ENCODE measurements around the gene KIAA0513.

KIAA0513 gene, protein sequence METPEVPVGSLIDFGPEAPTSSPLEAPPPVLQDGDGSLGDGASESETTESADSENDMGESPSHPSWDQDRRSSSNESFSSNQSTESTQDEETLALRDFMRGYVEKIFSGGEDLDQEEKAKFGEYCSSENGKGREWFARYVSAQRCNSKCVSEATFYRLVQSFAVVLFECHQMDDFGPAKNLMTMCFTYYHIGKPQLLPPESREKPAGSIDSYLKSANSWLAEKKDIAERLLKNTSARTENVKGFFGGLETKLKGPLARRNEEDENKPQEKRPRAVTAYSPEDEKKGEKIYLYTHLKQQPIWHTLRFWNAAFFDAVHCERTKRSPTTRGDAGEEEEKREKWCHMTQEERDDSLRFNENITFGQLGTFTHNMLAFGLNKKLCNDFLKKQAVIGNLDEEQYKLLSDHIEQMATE

GRCh38 chr16:85027349-85027957 lies at the start of gene KIAA0513:
Gene KIAA0513 (plus strand): TSS chr16:85027795. CDS start chr16:85067072, 39,277 bp downstream.
- DNase-seq: peak; percentile 96

- no peak for DNase-seq
These were observed 48.1 kb upstream of the KIAA0513 start for GRCh38 chr16:84979516-84979915.

GRCh38 chr16:84982434-84982833 lies 45.2 kb upstream of the KIAA0513 start:
- peak; percentile 59 for DNase-seq

GRCh38 chr16:84985079-84986065 lies 42.2 kb upstream of the KIAA0513 start:
- no peak for DNase-seq

DNA sequence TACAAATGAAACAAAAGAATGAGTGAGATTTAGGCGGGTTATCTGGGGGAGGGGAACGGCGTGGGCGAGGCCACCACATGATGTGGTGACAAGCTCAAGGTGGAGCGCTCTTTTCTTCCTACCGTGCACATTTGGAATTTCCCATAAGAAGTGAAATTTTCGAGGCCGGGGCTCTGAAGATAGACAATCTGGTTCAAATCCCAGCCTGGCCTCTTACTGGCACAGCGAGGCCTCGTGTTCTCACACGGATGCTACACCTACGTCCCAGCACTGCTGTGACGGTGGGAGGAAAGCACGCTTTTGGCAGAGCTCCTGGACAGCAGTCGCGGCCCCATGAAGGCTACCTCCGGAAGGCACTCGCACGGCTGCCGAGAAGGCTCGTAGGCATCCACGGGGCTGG lies 41.5 kb upstream of the KIAA0513 start:
- DNase-seq: no peak

GRCh38 chr16:84986879-84987278 lies 40.7 kb upstream of the KIAA0513 start:
- no peak for DNase-seq

DNA sequence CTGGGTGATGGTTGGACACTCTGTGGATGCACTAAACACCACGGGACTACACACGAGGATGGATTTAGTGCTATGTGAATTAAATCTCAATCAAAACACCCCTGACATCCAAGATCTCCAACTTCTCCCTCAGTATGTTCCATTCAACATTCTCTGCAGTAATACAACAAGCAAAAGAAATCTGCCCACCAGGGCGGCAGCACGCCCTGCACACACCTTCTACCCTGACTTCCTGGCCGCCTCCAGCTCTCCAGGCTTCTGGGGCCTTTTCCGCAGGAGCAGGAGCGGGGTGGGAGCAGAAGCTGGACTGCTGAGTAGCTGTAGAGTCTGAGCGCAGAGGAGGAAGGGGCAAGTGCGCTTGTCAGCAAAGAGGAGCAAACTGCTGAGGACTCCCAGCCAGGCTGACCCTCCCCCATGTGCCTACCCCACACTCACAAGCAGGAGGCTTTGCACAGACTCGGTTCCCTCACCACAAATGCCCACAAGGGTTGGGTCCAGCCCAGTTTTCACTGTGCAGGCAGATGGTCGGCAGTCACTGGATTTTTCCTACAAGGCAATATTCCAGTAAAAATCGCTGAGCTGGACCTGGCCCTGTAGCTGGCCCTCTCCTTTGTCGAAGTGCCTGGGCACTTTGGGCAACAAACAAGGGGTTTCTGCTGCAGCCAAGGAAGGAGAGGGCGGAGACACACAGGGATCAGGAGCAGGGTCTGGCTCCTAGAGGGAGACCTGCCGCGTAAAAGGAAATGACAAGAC lies 39.1 kb upstream of the KIAA0513 start:
- DNase-seq: no peak

GRCh38 chr16:84989749-84990620 lies 37.6 kb upstream of the KIAA0513 start:
- no peak for DNase-seq

DNA sequence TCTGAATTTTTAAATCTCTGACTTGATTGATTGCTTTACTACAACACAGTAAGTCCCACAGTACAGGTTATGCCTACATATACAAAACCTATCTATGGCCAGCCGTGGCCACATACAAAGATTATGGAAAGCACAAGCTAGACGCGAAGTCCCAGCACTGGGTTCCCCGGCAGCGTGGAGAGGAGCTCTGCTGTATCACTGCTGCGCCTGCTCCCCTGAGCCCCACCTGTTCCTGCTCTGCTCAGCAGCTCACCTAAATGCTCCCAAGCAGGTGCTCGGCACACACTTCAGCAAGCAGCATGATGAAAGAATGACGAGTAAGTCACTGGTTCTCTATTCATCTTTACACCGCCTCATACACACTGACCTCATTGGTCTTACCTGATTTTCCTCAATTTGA lies 36.8 kb upstream of the KIAA0513 start:
- no peak for DNase-seq

DNA sequence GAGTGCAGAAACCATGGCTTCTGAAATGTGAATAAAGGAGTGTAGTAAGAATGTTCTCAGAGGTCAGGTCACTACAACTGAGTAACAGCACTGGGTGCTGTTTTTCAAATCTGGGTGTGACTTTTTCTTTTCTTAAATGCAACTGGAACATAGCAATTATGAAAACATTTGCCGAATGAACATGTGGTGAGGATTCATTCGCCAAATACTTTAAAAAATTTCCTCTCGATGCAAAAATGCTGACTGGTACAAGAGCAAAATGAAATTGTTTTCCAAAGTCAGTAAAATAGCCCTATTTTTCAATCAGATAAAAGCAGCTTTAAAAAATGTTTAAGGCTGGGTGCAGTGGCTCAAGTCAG lies 34.9 kb upstream of the KIAA0513 start:
- no peak for DNase-seq

DNA sequence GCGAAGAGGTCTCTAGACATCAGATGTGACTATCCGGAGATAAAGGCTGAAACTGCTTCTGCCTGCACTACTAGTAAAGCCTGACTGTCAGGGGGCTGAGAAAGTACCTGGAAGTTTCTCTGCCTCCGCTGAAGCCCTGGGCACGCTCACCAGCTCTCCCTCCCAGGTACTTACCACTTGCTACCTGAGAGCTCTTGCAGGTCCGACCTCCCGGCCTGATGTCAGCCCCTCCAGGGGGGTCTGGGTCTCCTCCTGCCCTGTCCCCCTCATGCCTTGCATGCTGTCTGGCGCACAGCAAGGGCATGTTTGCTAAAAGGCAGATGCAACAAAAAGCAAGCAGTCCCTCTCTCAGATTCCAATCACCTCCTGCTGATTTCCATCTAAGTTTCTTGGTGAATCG lies 33.7 kb upstream of the KIAA0513 start:
- no peak for DNase-seq

- no peak for DNase-seq
These were observed 31.9 kb upstream of the KIAA0513 start for GRCh38 chr16:84995663-84996062.

DNA sequence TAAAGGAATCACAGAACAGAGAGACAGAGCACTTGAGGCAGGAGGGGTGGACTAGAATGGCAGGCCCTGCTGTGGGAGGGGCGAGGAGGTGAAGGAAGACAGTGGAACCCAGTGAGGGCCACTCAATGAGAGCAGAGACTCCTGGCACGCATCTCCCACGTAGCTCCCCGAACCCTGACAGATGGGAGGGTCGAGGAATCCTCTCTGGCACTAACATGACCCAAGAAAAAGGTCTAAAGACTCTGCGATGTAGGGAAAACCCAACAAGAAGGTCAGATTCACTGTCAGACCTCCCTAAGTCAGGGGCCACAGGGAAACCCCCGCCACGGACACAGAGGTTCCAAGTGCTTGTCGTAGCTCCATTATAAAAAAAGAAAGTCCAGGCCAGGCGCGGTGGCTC lies 31.2 kb upstream of the KIAA0513 start:
- DNase-seq: no peak

GRCh38 chr16:84999200-84999599 lies 28.4 kb upstream of the KIAA0513 start:
- DNase-seq: no peak

DNA sequence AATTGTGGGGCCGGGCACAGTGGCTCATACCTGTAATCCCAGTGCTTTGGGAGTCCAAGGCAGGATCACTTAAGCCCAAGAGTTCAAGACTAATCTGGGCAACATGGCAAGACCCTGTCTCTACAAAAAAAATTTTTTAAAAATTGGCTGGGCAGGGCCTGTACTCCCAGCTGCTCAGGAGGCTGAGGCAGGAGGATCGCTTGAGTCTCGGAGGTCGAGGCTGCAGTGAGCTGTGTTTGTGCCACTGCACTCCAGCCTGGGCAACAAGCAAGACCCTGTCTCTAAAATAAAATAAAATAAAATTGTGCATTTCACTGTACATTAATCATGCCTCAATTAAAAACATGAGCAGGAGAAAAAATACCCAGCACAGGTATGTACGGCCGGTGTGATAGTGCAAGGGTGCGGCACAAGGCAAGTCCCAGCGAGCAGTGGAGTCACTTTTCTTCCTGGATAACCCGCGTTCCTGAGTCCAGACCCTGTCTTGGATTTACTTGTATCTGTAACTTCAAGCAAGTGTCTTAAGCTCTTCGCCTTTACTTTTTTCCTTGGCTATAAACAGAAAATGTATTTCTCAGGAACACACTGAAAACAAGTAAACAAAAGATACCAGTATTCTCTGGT lies 27.6 kb upstream of the KIAA0513 start:
- no peak for DNase-seq

GRCh38 chr16:85002099-85002541 lies 25.5 kb upstream of the KIAA0513 start:
- DNase-seq: no peak

DNA sequence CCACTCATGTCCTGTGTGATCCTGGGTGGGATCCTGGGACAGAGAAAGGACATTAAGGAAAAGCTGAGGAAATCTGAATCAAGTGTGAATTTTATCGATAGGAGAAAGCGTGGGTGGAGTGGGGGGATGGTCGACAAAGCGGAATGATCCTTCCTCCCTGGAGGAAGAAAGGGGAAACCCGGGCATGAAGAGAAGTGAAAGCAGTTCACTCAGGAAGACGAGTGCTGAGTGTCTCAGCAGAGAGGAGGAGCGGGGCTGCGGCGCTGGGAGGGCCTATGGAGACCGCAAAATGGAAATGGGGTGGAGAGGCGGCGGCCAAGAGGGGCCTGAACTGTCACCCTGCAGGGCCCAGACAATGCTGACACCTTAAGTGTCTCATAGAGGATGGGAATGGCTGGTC lies 25.0 kb upstream of the KIAA0513 start:
- peak; percentile 90 for DNase-seq

DNA sequence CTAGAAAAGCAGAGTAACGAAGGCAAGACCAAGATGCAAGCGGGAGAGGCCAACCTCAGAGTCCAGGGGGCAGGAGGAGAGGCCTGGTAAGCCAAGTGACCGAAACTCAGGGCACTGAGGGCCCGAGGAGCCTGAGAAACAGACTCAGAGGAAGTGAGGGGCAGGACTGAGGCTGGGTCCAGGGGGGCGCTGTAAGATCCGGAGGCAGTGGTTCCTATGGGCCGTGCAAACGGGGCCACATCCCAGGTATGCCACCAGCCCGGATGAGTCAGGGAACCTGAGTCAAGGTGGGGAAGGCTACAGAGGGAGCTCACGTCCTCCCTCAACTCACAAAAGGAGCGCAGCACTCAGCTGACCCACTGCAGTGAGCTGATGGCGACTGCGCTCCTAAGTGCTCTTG lies 24.5 kb upstream of the KIAA0513 start:
- DNase-seq: no peak

GRCh38 chr16:85003725-85004586 lies 23.6 kb upstream of the KIAA0513 start:
- DNase-seq: no peak

GRCh38 chr16:85004587-85005205 lies 22.9 kb upstream of the KIAA0513 start:
- no peak for DNase-seq

Measured in inflammatory macrophage treated with lipopolysaccharide for 4 hours (primary cell).